HUES64 (cell line): ENCODE measurements around the gene EIF6.

Source experiments
- H3K27ac ChIP-seq: 2 replicates; pipeline ENCODE4 v1.7.0; 2013; ENCODE audit warnings: low read depth, low read length, inconsistent platforms
- H3K27me3 ChIP-seq: 2 replicates; pipeline ENCODE4 v1.6.1; 2013; ENCODE audit warnings: mild to moderate bottlenecking, low read length; ENCODE audit not compliant: insufficient read depth
- H3K36me3 ChIP-seq: 2 replicates; pipeline ENCODE4 v1.6.1; 2013; ENCODE audit warnings: mild to moderate bottlenecking, low read length; ENCODE audit not compliant: insufficient read depth
- H3K4me1 ChIP-seq: 2 replicates; pipeline ENCODE4 v1.6.1; 2013; ENCODE audit warnings: mild to moderate bottlenecking, low read length, moderate library complexity; ENCODE audit not compliant: insufficient read depth
- H3K4me3 ChIP-seq: 2 replicates; pipeline ENCODE4 v1.5.1; 2013; ENCODE audit warnings: mild to moderate bottlenecking, low read length, moderate library complexity
- H3K9ac ChIP-seq: 2 replicates; pipeline ENCODE4 v1.6.1; 2013; ENCODE audit warnings: mild to moderate bottlenecking, low read depth, low read length
- H3K9me3 ChIP-seq: 2 replicates; pipeline ENCODE4 v1.6.1; 2013; ENCODE audit warnings: low read depth, low read length; ENCODE audit not compliant: insufficient read depth
- WGBS: fragments of 150-250, 120-280 bp; methylation state at CpG from one replicate; pipeline ENCODE4 v1.1.7; 2013; ENCODE audit warnings: missing lambda C conversion rate; 5-methylcytosine and 5-hydroxymethylcytosine counted together

The EIF6 gene

GRCh38 chr20:35311822-35312221 lies 27.2 kb upstream of the EIF6 start:
- no peak overlapping the region; the same call in 1 of the 2 replicates for H3K9ac ChIP-seq
- H3K4me3 ChIP-seq = no peak overlapping the region
- H3K9me3 ChIP-seq = no peaks in the 10 kb centered on the region
- no peaks in the 10 kb centered on the region for H3K27me3 ChIP-seq
- peak overlapping the region; percentile 58 for H3K27ac ChIP-seq
- 92% methylated on average over 4 of the region's 5 CpGs for WGBS
- peaks cover 26% of the 10 kb centered on the region for H3K4me1 ChIP-seq
- no peaks in the 10 kb centered on the region for H3K36me3 ChIP-seq

- H3K27me3 ChIP-seq = no peaks in the 10 kb centered on the region
- no peak overlapping the region for H3K4me3 ChIP-seq
- H3K4me1 ChIP-seq = peaks cover 26% of the 10 kb centered on the region
- no peak overlapping the region for H3K9ac ChIP-seq
- no peaks in the 10 kb centered on the region for H3K36me3 ChIP-seq
- peak overlapping the region; percentile 58 for H3K27ac ChIP-seq
- 74% methylated on average over 2 of the region's 2 CpGs for WGBS
- H3K9me3 ChIP-seq = no peaks in the 10 kb centered on the region
Observed at GRCh38 chr20:35311409-35311808, 26.8 kb upstream of the EIF6 start.

GRCh38 chr20:35307666-35308653 lies 23.4 kb upstream of the EIF6 start:
- Histone ChIP-seq H3K4me3 (no peak overlapping the region), H3K9me3 (no peaks in the 10 kb centered on the region), H3K27me3 (no peaks in the 10 kb centered on the region), H3K4me1 (peaks cover 21% of the 10 kb centered on the region), H3K36me3 (0 out of 2 replicates have a peak, but pooled peaks cover 2% of the 10 kb centered on the region), H3K27ac (no peak overlapping the region), H3K9ac (no peak overlapping the region)
- 93% methylated on average over 13 of the region's 13 CpGs for WGBS

- Histone ChIP-seq H3K4me3 (no peak overlapping the region), H3K27ac (no peak overlapping the region; the same call in 1 of the 2 replicates), H3K9me3 (no peaks in the 10 kb centered on the region), H3K36me3 (0 out of 2 replicates have a peak, but pooled peaks cover 2% of the 10 kb centered on the region), H3K4me1 (peaks cover 13% of the 10 kb centered on the region), H3K27me3 (no peaks in the 10 kb centered on the region), H3K9ac (no peak overlapping the region)
- 57% methylated on average over 4 of the region's 4 CpGs for WGBS
Observed at GRCh38 chr20:35306931-35307517, 22.5 kb upstream of the EIF6 start.

GRCh38 chr20:35305682-35306556 lies 21.3 kb upstream of the EIF6 start:
- Histone ChIP-seq H3K9me3 (no peaks in the 10 kb centered on the region), H3K4me3 (no peak overlapping the region), H3K36me3 (0 out of 2 replicates have a peak, but pooled peaks cover 2% of the 10 kb centered on the region), H3K4me1 (peaks cover 2% of the 10 kb centered on the region; the same call in 1 of the 2 replicates), H3K27ac (no peak overlapping the region; the same call in 1 of the 2 replicates), H3K9ac (no peak overlapping the region), H3K27me3 (no peaks in the 10 kb centered on the region)
- WGBS = 90% methylated on average over 12 of the region's 12 CpGs

GRCh38 chr20:35304956-35305355 lies 20.4 kb upstream of the EIF6 start:
- 89% methylated on average over 6 of the region's 6 CpGs for WGBS
- Histone ChIP-seq H3K27ac (no peak overlapping the region), H3K9ac (no peak overlapping the region)

GRCh38 chr20:35303735-35304491 lies 19.3 kb upstream of the EIF6 start:
- 30% methylated on average over 18 of the region's 18 CpGs for WGBS
- Histone ChIP-seq H3K27ac (no peak overlapping the region), H3K27me3 (no peaks in the 10 kb centered on the region), H3K9me3 (no peaks in the 10 kb centered on the region), H3K9ac (no peak overlapping the region), H3K4me1 (peaks cover 2% of the 10 kb centered on the region; the same call in 1 of the 2 replicates), H3K36me3 (0 out of 2 replicates have a peak, but pooled peaks cover 2% of the 10 kb centered on the region), H3K4me3 (peak overlapping the region; percentile 10; the same call in 1 of the 2 replicates)

More at GRCh38 chr20:35304956-35305355, 20.4 kb upstream of the EIF6 start:
- Histone ChIP-seq H3K27me3 (no peaks in the 10 kb centered on the region), H3K9me3 (no peaks in the 10 kb centered on the region), H3K4me1 (peaks cover 2% of the 10 kb centered on the region; the same call in 1 of the 2 replicates), H3K4me3 (no peak overlapping the region), H3K36me3 (0 out of 2 replicates have a peak, but pooled peaks cover 2% of the 10 kb centered on the region)

- no peaks in the 10 kb centered on the region for H3K9me3 ChIP-seq
- no peak overlapping the region for H3K9ac ChIP-seq
- H3K27me3 ChIP-seq = no peaks in the 10 kb centered on the region
- H3K4me3 ChIP-seq = no peak overlapping the region
- H3K27ac ChIP-seq = no peak overlapping the region
- 92% methylated on average over 11 of the region's 11 CpGs for WGBS
- 0 out of 2 replicates have a peak, but pooled peaks cover 2% of the 10 kb centered on the region for H3K36me3 ChIP-seq
- peaks cover 2% of the 10 kb centered on the region; the same call in 1 of the 2 replicates for H3K4me1 ChIP-seq
Observed at GRCh38 chr20:35303382-35303734, 18.8 kb upstream of the EIF6 start.

- no peaks in the 10 kb centered on the region for H3K9me3 ChIP-seq
- peaks cover 2% of the 10 kb centered on the region; the same call in 1 of the 2 replicates for H3K4me1 ChIP-seq
- no peak overlapping the region for H3K4me3 ChIP-seq
- H3K9ac ChIP-seq = no peak overlapping the region
- no peak overlapping the region for H3K27ac ChIP-seq
- H3K36me3 ChIP-seq = 0 out of 2 replicates have a peak, but pooled peaks cover 2% of the 10 kb centered on the region
- H3K27me3 ChIP-seq = no peaks in the 10 kb centered on the region
- WGBS = 87% methylated on average over 3 of the region's 6 CpGs
Observed at GRCh38 chr20:35302421-35303335, 18.1 kb upstream of the EIF6 start.
